ENCODE results near the gene LRIG2.

LRIG2 gene

GRCh38 chr1:113118266-113118665 is 45.3 kb downstream of the LRIG2 start:
- no peak for DNase-seq (ENCODE audit: extremely low spot score)
- ChIA-PET POLR2A (no interaction called here), CTCF (no interaction called here)
- no peak for TF ChIP-seq CTCF (IDR thresholded peaks at IDR 0.05; ENCODE audit: control extremely low read depth, extremely low read depth, low read depth, missing control alignments)

GRCh38 chr1:113123737-113124136 is 50.7 kb downstream of the LRIG2 start:
- DNase-seq (ENCODE audit: extremely low spot score), result no peak
- TF ChIP-seq CTCF (IDR thresholded peaks at IDR 0.05; ENCODE audit: control extremely low read depth, extremely low read depth, low read depth, missing control alignments), result no peak
- CTCF ChIA-PET, result interaction anchor here (1.4 kb wide), 1 partner anchor 51 kb away, joined by 3 read pairs; the partner anchor contains the start of gene LRIG2
- POLR2A ChIA-PET, result no interaction called here

- CTCF ChIA-PET, result interaction anchor here (1.4 to 1.5 kb wide), 3 partner anchors 11 to 52 kb away, joined by 3 to 4 read pairs (median 4); partner anchors contain the start of gene LRIG2
- no peak for TF ChIP-seq CTCF (IDR thresholded peaks at IDR 0.05; ENCODE audit: control extremely low read depth, extremely low read depth, low read depth, missing control alignments)
- DNase-seq (ENCODE audit: extremely low spot score), result no peak
- POLR2A ChIA-PET, result no interaction called here
Measured at GRCh38 chr1:113124366-113124765, 51.4 kb downstream of the LRIG2 start.

GRCh38 chr1:113125517-113125916 is 52.5 kb downstream of the LRIG2 start:
- POLR2A ChIA-PET, result no interaction called here
- CTCF ChIA-PET, result interaction anchor here (1.0 to 1.5 kb wide), 3 partner anchors 10 to 20 kb away, joined by 3 to 4 read pairs (median 4); no protein-coding TSS in a partner anchor
- no peak for DNase-seq (ENCODE audit: extremely low spot score)
- TF ChIP-seq CTCF (IDR thresholded peaks at IDR 0.05; ENCODE audit: control extremely low read depth, extremely low read depth, low read depth, missing control alignments), result no peak

- ChIA-PET POLR2A (no interaction called here), CTCF (interaction anchor here (1.7 kb wide), 1 partner anchor 14 kb away, joined by 4 read pairs; no protein-coding TSS in a partner anchor)
- no peak for TF ChIP-seq CTCF (IDR thresholded peaks at IDR 0.05; ENCODE audit: control extremely low read depth, extremely low read depth, low read depth, missing control alignments)
- DNase-seq (ENCODE audit: extremely low spot score), result no peak
Measured at GRCh38 chr1:113126207-113126606, 53.2 kb downstream of the LRIG2 start.

- no peak for DNase-seq (ENCODE audit: extremely low spot score)
- CTCF ChIA-PET, result no interaction called here
- no peak for TF ChIP-seq CTCF (IDR thresholded peaks at IDR 0.05; ENCODE audit: control extremely low read depth, extremely low read depth, low read depth, missing control alignments)
- POLR2A ChIA-PET, result no interaction called here
Measured at GRCh38 chr1:113128116-113128515, 55.1 kb downstream of the LRIG2 start.

All from GM10248 (cell line).